GM18868 (cell line): ENCODE results near the gene CAMK4.

Experiments
- ATAC-seq: cut with Tn5 transposase; IDR thresholded peaks from one replicate; pipeline ENCODE4 v1.9.1; 2021; ENCODE audit warnings: mild to moderate bottlenecking, moderate library complexity; ENCODE audit not compliant: unreplicated experiment

The CAMK4 gene

DNA sequence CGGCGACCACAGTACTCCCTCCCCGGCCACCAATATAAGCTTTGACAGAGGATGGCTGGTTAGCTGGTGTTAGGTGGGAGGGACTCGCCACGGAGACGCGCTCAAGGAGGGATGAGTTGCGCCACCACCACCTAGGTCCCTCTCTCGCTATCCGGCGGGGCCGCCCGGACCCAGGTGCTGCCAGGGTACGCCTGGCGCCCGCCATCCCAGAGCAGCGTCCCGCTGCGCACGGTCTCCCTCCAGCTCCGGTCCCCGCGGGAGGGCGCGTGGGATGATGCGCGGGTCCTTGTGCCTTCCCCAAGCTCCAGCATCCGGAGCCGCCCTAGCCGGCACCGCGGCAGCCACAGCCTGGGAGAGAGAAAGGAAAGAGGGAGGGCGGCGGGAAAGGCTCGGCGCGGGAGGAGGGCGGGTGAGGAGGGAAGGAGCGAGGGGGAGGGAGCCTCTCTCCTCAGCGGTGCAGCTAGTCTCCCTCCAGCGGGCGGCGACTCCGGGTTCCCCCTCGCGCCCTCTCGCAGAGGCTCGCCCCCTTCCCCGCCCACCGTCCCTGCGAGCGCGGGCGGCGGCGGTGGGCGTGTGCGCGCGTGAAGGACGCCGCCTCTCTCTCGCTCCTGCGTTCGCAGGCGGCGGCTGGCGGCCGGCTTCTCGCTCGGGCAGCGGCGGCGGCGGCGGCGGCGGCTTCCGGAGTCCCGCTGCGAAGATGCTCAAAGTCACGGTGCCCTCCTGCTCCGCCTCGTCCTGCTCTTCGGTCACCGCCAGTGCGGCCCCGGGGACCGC lies at the start of gene CAMK4:
Gene CAMK4, plus strand, starts transcription at position 598 of the 774 bp plus-strand sequence. Its CDS starts 100 bp downstream, at position 698.
- ATAC-seq, result peak; percentile 82

DNA sequence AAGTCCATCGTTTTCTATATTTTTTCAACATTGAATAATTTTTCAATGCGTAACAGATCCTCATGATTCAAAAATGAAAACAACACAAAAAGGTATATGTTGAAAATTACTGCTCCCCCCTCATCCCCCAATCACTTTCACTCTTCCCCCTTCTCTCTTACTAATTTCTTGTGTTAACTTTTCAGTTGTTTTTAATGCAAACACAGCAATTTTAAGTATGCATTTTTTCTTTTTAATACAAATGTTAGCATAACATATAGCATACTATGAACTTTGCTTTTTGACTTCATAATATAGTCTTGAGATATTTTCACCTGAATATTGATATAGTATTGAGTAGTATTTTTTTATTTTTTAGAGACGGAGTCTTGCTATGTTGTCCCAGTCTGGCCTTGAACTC lies 41.1 kb upstream of the CAMK4 start:
- ATAC-seq, result no peak

DNA sequence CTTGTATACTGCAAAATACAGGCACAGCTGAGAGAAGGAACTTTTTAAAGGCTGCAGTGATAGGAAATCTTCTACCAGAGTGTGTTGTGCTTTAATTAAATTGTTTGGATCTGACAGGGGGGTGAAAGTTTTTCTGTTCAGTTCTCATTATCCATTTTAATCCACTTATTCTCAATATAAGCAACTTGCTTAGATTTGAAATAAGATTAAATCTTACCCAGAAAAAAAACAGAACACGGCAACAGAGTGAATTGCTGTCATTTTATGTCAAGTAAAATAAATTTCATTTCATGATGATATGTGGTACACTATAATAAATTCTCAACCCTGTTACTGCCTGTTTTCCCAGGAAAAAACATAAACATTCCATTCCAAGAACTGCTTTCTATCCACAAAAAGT lies 37.1 kb upstream of the CAMK4 start:
- ATAC-seq, result no peak

DNA sequence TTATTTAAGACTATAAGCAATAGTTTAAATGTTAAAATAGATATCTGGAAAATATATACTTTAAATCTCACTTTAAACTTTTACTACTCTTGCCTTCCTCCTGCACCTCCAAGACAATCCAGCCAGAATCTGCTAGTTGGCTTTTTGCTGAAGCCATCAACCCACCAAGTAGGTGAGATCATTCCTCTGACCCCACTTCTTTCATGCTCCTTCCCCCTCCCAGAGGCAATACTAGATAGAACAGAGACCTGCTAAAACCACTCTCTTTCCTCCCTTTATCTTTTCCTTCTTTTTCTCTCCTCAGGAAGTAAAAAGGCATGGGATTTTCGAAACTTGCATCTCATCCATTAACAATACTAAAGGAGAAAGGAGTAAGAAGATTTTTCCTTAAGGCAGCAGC lies 30.1 kb upstream of the CAMK4 start:
- ATAC-seq, result no peak

DNA sequence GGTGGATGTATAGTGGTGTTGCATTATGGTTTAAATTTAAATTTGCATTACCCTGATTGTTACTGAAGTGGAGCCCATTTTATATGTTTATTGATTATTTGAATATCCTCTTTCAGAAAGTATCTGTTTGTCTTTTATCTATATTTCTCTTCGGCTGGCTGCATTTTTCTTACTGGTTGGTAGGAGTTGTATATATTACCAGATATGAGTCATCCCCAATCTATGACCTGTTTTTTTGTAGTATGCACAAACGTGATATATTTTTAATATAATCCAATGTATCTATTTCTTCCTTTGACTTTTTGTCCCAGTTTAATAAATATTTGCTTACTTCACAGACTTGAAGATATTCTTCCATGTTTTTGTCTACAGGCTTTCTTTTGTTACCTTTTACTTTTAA lies 29.3 kb upstream of the CAMK4 start:
- ATAC-seq, result no peak

DNA sequence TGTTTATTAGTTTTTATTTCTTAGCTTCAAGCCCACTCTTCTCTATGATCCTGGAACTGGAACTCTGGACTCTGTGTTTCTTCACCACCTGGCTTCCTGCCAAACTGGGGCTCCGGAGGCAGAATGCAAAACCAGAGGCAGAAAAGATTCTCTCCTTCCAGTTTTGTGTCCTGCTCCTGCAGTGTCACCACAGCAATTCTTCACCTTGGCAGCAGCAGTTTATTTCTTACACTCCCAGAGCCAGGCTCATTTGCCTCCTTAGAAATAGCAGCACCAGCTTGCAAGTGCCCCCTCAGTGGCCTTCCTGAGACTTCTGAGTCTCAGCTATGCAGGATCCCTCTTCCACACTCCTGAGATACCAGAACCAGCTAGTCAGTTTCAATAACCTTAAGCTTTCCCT lies 26.7 kb upstream of the CAMK4 start:
- ATAC-seq, result no peak

DNA sequence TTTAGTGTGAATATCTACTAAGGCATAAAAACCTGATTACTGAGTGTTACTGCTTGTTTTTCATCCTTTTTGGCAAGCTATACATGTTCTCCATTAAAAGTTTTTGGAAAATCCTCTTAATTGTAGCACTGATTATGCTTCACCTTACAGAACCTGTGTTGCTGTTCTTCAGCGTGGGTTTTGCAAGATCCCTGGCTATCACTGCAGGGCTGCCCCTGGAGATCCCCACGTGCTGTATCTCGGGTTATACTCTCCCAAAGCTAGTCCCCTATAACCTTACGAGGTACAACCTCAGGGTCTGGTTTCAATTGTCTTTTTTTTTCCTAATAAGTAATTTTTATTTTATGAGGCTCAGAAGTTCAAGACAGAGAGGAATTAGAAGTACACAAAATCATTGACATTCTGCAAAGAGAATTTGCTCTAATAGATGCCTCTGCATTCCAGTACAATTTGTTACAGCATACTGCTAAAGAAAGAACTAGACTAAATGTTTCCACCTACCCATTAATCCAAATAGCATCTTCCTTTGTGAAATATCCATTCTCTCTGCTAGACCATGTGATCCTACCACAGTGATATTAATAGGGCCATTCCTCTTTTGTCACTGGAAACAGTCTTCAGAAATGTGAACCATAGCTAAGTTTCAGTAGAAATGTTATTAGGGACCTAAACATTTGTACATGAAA lies 25.8 kb upstream of the CAMK4 start:
- ATAC-seq, result no peak

DNA sequence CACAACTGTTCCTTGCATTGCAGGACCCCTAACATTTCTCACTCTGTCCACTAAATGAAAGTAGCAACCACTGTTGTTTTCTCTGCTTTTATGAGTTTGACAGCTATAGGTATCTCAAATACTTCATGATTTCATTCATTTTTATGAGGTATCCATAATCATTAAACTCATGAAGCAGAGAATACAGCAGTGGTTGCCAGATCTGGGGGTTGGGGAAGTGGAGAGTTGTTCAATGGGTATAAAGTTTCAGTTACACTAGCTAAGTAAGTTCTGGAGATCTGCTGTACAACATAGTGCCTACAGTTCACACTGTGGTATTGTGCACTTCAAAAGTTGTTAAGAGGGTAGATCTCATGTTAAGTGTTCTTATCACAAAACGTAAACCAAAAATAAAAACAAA lies 23.4 kb upstream of the CAMK4 start:
- peak; percentile 56 for ATAC-seq

DNA sequence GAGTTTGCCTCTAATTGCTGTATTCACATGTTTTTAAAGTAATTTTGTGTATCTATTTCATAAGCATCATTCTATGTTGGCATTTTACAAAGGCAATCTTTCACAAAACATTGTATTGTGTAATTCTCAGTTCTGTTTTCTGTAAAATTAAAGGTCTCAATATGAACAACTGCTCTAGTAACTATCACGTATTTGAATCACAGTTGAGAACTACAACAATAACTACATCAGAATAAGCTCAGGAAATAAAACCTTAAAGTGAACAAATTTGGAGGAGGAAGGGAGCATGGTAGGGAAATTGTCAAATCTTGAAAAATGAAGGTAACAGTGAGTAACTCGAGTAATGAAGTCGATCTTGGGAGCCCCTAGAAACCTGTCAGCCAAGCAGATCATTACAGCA lies 22.5 kb upstream of the CAMK4 start:
- peak; percentile 49 for ATAC-seq

DNA sequence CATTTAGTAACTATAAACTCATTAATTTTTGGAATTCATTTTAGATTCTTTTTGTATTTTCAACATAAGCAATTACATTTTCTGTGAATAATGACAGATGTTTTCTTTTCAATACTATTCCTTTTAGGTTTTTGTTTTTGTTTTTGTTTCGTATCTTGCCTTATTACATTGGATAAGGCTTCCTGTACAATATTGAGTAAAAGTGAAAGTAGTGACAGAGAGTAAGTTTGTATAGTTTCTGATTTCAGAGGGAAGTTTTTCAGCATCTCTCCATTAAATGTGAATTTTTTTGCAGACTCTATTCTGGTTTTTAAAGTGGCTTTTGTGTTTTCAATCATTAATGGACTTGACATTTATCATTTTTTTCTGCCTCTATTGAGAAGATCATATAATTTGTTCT lies 12.8 kb upstream of the CAMK4 start:
- peak; percentile 99 for ATAC-seq

DNA sequence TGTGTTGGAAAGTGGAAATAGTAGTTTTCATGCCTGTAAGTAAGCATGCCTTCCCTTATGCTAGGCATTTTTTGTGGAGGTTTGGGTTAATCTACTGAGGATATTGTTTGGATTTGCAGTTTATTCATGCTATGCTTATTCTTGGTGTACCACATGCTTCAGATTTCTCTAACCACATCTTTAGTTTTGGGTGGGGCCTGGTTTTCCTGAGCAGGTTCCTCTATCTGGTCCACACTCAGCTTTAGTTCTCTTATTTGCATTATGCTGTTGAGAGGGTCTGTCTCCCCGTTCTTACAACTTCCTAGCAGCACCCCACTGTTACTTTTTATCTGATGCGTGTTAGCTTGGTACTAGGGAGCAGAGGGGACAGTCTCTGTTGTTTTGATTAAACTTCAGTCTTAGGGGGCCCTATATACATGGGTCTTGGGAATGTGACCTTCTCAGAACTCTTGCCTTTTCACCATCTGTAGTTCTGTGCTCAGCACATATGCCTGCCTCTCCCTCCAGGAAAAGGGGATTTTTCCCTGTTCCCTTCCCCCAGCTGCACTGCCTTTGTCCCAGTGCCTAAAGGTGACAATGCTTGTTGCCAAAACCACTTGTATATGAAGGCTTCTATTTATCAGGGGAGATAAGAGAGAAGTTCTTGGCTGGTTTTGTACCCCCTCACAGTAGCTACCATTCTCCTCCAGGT lies 10.0 kb upstream of the CAMK4 start:
- ATAC-seq, result no peak

DNA sequence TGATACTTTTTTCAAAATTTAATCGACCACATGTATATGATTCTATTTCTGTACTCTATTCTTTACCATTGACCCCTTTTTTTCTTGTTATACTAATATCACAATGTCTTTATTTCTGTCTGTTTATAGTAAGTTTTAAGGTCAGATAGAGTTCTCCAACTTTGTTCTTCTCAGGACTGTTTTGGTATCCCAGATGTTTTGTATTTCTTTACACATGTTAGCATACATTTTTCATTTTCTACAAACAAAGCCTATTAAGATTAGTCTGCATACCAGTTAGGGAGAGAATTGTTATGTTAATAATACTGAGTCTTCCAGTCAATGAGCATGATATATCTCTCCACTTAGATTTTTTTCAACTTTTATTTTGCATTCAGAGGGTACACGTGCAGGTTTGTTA lies 8.2 kb upstream of the CAMK4 start:
- no peak for ATAC-seq

DNA sequence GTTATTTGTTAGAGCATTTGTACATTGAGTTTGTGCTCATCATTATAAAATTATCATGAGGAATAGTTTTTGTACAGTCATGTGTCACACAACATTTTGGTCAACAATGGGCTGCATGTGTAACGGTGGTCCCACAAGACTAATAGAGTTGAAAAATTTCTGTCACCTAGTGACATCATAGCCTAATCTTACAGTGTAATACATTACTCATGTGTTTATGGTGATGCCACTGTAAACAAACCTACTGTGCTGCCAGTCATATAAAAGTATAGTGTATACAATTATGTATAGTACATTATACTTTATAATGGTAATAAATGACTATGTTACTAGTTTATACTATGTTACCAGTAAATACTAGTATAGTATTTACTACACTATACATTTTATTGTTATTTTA lies 3.0 kb upstream of the CAMK4 start:
- ATAC-seq, result no peak

DNA sequence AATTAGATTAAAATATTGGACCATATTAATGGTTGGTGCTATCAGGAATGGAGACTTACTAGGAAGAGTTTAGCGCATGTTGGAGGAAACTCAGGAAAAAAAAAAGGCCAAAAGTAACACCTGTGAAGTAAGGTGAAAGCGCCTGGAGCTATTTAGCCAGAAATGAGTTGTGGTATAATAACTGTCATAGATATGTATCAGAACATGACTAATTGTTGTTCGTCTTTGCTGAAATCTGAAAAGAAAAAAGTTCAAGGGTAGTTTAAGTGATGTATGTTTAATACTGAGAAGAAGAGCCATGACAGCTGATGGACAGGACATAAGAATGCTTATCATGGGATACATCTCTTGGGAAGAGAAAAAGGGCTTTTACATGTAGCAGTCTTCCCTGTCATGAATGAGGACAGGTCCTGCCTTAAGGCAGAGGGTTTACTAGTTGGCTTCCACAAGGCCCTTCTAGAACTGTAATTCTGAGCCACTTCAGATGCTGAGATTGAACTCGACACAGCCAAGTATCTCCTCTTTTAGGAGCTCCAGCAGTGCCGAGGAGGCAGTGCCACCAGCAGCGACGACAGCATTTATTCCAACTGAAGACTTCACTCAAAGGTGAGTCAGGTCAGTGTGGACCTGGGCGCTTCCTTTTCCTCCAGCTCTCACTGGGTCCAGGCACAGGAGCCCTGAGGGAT lies 940 bp upstream of the CAMK4 start:
- peak; percentile 0 for ATAC-seq

DNA sequence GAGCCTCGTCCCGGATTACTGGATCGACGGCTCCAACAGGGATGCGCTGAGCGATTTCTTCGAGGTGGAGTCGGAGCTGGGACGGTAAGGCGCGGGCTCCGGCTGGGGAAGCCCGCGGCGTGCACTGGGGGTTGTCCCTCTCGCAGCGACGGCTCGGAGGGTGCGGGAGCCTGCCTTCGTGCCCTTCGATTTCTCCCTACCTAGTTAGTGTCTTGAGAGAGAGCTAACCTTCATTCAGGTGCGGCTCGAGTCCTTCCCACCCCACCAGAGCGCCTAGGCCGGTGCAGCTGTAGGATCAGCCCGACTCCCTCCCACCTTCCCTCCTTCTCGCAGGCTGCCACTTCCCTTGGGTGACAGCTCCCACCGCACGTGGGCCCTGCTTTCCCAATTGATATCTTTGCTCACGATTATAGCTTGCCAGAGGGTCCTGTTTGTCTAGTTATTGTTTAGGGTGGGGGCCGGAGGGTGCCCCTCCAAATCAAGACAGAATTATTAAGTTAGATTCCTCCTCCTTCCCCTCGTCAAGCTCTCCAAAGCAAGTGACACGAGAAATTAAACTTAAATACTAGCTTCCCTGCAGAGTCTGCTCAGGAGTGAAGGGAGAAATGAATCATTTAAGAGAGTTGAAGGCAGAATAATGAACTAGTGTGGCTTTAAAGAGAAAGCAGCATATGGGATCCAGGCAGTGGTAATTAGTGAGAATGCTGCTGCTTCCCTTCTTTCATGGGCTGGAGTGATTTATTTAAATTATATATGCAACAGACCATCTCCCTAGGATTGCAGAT lies 569 bp downstream of the CAMK4 start:
- peak; percentile 30 for ATAC-seq

DNA sequence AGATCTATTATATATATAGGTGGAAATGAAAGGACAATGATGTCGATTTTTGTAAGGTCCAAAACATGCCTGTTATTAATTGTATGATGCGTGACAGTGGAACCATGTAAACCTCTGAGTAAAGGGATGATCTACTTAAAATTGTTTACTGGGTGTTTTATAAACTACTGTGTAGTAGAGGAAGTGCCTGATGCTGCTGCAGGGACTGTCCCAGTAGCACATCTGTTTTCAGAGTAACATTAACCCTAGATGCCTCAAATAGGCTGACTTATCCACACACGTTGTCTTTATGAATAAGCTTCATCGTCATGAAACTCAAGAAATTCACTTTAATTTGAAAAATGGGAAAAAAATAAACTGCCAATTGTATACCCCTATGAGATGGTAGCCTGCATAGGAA lies 1.7 kb downstream of the CAMK4 start:
- ATAC-seq, result no peak

DNA sequence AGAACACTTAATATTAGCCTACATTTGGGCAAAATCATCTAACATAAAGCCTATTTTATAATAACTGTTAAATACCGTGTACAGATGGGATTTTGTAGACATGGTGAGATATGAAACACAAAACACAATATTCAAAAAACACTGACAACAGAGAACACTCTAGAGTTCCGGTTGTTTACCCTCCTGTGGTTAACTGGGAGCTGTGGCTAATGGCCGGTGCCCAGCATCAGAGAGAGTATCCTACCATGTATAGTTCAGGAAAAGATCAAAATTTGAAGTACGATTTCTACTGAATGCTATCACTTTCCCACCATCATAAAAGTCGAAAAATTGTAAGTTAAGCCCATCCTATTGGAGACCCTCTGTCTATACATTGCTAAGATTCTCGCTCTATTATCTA lies 2.4 kb downstream of the CAMK4 start:
- no peak for ATAC-seq

DNA sequence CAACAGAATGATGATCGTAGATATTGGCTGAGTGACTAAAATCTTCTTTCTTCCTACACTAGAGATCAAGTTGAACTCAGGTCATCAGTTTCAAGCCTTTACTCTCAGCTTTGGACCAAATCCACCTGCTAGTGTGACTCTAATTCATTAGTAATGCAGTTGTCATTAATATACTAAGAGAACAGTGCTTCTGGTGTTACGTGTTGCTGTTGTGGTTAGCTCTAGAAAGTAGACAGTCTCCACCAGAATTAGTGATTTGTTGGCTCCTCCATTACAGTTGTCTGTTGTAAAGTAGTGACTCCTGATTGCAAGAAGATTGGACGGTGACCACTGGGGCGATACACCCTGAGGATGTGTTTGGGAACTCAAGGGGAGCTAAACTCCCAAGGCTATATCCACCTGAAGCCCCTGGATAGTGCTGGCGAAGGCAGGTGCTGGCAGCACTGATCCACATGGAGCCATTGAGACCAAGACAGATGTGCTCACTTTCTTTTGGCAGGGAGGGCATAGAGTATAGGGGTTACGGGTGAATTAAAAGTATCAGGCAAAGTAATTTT lies 3.1 kb downstream of the CAMK4 start:
- ATAC-seq, result no peak

DNA sequence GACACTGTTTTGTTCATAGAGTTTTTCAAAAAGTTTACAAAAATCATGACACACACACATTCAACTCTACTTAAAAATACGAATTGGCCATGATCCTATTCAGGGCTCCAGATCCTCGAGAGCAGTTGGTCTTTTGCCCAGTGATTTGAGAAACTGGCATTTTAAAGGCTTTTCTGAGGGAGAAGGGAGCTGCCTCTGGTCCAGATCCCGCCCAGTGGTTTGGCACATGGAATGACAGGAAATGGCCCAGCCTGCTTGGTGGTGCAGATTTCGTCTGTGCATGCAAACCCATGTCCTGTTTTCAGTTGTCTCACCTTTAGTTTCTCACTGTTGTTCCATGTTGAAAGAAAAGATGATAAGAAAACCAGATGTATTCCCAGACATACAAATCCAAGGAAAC lies 3.6 kb downstream of the CAMK4 start:
- ATAC-seq, result no peak

DNA sequence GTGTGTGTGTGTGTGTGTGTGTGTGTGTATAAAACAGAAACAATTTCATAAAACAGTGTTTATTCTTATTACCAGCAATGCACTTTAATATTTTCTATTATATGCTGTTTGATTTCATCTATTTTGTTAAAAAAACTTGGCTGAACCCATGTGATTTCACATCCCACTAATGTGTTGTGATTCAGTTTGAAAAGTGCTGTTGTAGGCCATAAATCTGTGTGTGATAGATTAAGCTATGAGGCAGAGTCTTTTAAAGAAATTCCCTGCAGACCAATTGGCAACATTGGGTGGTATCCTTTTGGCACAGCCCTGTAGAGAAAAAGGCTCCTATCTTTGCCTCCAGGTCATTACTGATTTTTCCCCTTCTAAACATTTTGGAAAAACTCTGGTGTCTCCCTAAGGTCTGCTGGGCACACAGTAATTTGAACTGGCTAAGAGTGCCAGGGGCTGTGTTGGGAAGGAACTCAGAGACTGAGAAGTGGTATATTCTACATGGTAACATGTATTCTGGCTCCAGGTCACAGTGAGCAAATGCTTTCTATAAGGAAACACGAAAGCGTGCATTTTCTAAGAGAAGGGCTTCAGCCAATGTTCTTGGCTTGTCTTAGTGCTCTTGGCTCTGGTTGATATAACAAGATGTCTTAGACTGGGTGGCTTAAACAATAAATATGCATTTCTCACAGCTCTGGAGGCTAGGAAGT lies 4.5 kb downstream of the CAMK4 start:
- ATAC-seq, result no peak
